ENCODE results near the gene PTCRA. TPM values are rescaled to one million over a fixed set of nuclear protein-coding genes. Genes with fewer than 3 reads are reported as not detected.

Gene PTCRA
- total RNA-seq, 1 donor from 2014 or later = not detected

DNA sequence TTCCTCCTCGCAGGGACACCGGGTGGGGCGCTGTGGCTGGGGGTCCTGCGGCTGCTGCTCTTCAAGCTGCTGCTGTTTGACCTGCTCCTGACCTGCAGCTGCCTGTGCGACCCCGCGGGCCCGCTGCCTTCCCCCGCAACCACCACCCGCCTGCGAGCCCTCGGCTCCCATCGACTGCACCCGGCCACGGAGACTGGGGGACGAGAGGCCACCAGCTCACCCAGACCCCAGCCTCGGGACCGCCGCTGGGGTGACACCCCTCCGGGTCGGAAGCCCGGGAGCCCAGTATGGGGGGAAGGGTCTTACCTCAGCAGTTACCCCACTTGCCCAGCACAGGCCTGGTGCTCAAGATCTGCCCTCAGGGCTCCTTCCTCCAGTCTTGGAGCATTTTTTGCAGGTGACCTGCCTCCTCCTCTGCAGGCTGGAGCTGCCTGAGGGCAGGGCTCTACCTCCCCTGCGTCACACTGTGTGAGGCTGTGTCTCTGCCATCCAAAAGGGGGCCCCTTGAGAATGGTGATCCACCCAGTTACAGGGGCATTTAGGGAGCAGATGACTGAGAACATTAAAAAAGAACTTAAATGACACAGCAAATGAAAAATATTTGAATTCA lies 9.5 kb downstream of the PTCRA start:
- no peak overlapping the region for H3K27ac ChIP-seq (replicated peaks)
- intact Hi-C loops (cut with micrococcal nuclease) = no loop called here
- no peaks in the 10 kb centered on the region for H3K9me3 ChIP-seq (replicated peaks)
- peaks cover 18% of the 10 kb centered on the region for H3K4me1 ChIP-seq
- no peaks in the 10 kb centered on the region for H3K36me3 ChIP-seq
- TF ChIP-seq, protein P1, sequence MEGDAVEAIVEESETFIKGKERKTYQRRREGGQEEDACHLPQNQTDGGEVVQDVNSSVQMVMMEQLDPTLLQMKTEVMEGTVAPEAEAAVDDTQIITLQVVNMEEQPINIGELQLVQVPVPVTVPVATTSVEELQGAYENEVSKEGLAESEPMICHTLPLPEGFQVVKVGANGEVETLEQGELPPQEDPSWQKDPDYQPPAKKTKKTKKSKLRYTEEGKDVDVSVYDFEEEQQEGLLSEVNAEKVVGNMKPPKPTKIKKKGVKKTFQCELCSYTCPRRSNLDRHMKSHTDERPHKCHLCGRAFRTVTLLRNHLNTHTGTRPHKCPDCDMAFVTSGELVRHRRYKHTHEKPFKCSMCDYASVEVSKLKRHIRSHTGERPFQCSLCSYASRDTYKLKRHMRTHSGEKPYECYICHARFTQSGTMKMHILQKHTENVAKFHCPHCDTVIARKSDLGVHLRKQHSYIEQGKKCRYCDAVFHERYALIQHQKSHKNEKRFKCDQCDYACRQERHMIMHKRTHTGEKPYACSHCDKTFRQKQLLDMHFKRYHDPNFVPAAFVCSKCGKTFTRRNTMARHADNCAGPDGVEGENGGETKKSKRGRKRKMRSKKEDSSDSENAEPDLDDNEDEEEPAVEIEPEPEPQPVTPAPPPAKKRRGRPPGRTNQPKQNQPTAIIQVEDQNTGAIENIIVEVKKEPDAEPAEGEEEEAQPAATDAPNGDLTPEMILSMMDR (IDR thresholded peaks at IDR 0.05; ENCODE audit: borderline replicate concordance) = no peak
- no peak overlapping the region for H3K4me3 ChIP-seq
- no peak for DNase-seq
- peaks cover 11% of the 10 kb centered on the region for H3K27me3 ChIP-seq (ENCODE audit: low read depth)

DNA sequence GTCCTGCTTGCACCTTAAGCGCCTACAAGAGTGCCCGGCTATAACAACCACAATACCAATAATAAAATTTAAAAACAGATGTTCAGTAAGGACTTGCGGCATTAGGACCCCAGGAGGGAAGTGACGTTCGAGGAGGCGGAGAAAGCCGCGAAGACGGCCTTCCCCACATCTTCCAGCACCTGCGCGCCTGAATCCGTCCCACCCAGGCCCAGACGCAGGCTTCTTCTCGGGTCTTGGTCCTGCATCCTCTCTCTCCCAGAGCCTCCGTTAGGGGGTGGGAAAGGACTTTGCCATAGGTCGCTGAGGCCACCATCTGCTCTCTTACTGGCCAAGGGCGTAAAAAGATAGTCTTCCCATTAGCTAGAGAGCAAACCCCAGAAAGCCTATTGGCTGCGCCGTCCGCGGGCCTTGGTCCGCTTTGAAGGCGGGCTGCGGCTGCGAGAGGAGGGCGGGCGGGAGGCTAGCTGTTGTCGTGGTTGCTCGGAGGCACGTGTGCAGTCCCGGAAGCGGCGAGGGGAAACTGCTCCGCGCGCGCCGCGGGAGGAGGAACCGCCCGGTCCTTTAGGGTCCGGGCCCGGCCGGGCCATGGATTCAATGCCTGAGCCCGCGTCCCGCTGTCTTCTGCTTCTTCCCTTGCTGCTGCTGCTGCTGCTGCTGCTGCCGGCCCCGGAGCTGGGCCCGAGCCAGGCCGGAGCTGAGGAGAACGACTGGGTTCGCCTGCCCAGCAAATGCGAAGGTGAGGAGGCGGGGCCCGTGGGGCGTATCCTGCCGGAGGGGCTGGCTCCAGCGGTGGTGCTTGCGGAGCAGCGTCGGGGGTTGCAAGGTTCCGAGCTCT lies 13.3 kb downstream of the PTCRA start, which contains the start of gene CNPY3:
CNPY3 (plus strand) TSS at position 495 of the 835 bp plus-strand sequence; CDS start at position 586, 91 bp downstream.
- H3K27ac ChIP-seq (replicated peaks) = peak within 1 kb of the TSS; percentile 95
- peak; percentile 93 for DNase-seq
- intact Hi-C loops (cut with micrococcal nuclease) = no loop called here
- TF ChIP-seq, protein P1 (IDR thresholded peaks at IDR 0.05; ENCODE audit: borderline replicate concordance) = no peak
- H3K4me3 ChIP-seq = peak within 1 kb of the TSS; percentile 82
- H3K9me3 ChIP-seq (replicated peaks) = no peaks in the 10 kb centered on the region
- peaks cover 41% of the 10 kb centered on the region for H3K4me1 ChIP-seq
- peaks cover 3% of the 10 kb centered on the region for H3K36me3 ChIP-seq
- H3K27me3 ChIP-seq (ENCODE audit: low read depth) = peaks cover 11% of the 10 kb centered on the region

DNA sequence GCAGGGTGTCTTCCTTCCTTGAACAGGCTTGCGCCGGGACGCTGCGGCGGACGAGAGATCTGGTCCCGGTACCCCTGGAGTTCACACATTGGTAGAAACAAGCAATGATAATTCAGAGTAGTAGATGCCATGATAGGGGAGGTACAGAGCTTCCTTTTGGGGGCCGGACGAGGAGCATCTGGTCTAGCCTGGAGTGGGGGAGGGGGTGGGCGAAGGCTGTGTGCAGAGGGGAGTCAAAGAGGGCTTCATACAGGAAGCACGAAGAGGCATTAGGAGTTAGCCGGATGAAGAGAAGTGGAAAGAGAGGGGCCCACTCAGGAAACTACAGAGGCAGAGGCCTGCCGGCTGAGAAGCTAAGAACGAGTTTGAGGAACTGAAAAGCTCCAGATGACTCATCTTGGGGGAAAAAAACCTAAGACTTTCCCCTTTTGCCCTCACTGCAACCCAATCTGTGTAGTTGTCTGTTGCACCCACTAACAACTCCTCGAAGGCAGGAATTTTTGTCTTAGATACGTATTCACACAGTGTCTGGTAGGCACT lies 14.0 kb downstream of the PTCRA start:
- DNase-seq = no peak
- H3K36me3 ChIP-seq = peaks cover 9% of the 10 kb centered on the region
- H3K9me3 ChIP-seq (replicated peaks) = no peaks in the 10 kb centered on the region
- peak overlapping the region; percentile 82 for H3K4me3 ChIP-seq
- H3K27me3 ChIP-seq (ENCODE audit: low read depth) = peaks cover 8% of the 10 kb centered on the region
- TF ChIP-seq, protein P1 (IDR thresholded peaks at IDR 0.05; ENCODE audit: borderline replicate concordance) = no peak
- intact Hi-C loops (cut with micrococcal nuclease) = no loop called here
- peaks cover 41% of the 10 kb centered on the region for H3K4me1 ChIP-seq
- H3K27ac ChIP-seq (replicated peaks) = peak overlapping the region; percentile 95

DNA sequence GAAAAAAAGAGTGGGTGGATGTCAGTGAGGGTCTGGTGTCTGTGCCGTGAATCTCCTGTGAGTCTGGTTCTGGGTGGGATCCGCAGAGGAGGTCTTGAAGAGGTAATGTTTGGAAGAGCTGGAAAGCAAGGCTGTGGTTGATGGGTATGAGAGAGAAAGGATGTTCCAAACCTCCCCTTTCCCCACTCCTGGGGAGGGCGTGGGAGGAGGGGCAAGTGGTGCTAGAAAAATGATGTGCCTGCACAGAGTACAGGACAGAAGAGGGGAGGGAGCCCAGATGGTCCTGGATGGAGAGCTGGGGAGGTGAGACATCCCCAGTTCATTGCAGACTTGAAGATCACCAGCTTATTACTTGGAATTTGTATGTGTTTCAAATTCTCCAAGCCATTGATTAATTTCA lies 16.6 kb downstream of the PTCRA start:
- Histone ChIP-seq H3K4me3 (no peak overlapping the region), H3K27ac (replicated peaks) (no peak overlapping the region), H3K27me3 (ENCODE audit: low read depth) (no peaks in the 10 kb centered on the region), H3K4me1 (peaks cover 41% of the 10 kb centered on the region), H3K36me3 (peaks cover 33% of the 10 kb centered on the region), H3K9me3 (replicated peaks) (no peaks in the 10 kb centered on the region)
- intact Hi-C loops (cut with micrococcal nuclease) = no loop called here
- no peak for DNase-seq
- TF ChIP-seq, protein P1 (IDR thresholded peaks at IDR 0.05; ENCODE audit: borderline replicate concordance) = no peak

DNA sequence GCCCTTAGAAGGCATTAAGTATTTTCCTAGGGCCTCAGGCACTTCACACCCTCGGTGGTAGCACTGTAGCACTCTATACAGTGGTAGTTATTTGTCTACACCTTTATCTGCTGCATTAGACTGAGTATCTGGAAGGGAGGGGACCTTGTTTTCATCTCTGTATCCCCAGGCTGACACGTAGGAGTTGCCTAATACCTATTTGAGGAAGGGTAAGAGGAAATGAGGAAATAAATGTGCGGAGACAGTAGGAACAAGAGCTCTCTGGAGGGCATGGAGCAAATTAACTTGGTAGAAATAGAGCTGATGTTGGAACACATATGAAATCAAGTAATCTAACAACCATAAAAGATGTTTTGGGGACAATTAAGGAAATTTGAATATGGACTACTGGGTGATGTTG lies 17.4 kb downstream of the PTCRA start:
- TF ChIP-seq, protein P1 (IDR thresholded peaks at IDR 0.05; ENCODE audit: borderline replicate concordance) = no peak
- intact Hi-C loops (cut with micrococcal nuclease) = no loop called here
- Histone ChIP-seq H3K4me3 (no peak overlapping the region), H3K27me3 (ENCODE audit: low read depth) (no peaks in the 10 kb centered on the region), H3K36me3 (peaks cover 41% of the 10 kb centered on the region), H3K27ac (replicated peaks) (no peak overlapping the region), H3K9me3 (replicated peaks) (no peaks in the 10 kb centered on the region), H3K4me1 (peaks cover 40% of the 10 kb centered on the region)
- DNase-seq = no peak

All from left ventricle myocardium inferior (tissue), 1 donor.